GM19193 (cell line): ENCODE results near the gene MAP3K7.

Source experiments
- POLR2A ChIP-seq: IDR thresholded peaks from 4 replicates; pipeline ENCODE4 v1.6.1; 2011; ENCODE audit not compliant: insufficient read depth, insufficient read length; ENCODE audit errors: extremely low read depth

Gene MAP3K7

DNA sequence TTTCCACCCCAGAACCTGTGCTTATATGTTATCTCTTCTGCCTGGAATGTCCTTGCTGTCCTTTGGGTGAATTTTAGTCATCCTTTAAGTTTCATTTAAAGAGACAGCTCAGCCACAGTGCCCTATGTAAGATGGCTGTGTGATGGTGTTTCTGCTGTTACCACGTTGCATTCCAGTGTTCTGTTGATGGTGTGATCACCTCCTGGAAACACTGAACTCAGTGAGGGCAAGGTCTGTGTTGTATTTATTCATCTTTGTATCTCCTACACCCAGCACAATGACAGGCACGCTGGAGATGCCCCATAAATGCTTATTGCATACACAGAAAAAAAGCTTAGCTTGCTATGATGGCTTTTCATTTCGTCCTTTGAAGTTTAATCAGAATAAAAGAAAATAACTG lies 102.5 kb downstream of the MAP3K7 start:
- TF ChIP-seq POLR2A, result no peak

DNA sequence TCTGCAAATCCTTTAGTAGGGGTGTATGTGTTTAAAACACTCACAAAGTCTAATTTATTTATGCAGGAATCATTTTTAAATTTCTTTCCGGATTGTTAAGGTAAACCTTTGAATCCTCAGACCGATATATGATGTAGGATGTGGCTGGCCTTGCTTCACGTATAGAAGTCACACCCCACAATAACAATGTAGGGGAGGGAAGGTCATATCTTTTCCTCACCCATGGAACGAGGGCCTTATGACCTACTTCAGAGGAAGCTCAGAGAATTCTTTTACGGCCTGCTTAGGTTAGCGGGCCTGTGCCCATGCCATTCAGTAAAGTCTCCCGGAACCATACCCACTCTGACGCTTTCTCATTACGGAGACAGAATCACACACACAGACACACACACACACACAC lies 102.9 kb downstream of the MAP3K7 start:
- no peak for TF ChIP-seq POLR2A

DNA sequence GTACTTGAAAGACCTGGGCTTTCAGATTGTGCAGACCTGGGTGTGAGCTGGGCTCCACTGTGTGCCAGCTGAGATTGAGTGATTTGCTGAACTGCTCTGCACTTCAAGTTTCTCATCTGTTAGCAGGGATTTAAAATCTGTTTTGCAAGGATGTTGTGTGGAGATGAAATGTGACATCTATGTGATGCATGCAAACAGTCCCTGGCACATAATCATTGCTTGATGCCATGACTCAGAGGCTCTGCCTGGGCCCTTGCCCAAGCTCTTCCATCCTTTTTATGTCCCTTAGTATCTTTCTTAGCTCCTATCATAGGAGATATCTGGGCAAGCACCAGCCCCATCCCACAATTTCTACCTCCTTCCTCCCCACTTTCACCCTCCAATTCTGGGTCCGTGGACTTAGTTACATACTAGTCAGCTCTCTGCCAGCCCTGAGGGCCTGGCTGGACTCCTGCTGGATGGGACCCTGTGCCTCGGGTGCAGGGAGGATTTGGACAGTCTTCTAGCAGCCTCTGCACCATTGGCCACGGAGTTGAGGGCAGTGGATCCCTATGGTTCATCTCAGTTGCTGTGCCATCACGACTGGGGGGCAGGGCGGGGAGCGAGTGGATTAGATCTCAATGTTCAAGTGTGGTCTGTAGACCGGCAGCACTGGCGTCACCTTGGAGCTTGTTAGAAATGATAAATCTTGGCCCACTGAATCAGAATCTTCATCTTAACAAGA lies 103.6 kb downstream of the MAP3K7 start:
- TF ChIP-seq POLR2A, result no peak

DNA sequence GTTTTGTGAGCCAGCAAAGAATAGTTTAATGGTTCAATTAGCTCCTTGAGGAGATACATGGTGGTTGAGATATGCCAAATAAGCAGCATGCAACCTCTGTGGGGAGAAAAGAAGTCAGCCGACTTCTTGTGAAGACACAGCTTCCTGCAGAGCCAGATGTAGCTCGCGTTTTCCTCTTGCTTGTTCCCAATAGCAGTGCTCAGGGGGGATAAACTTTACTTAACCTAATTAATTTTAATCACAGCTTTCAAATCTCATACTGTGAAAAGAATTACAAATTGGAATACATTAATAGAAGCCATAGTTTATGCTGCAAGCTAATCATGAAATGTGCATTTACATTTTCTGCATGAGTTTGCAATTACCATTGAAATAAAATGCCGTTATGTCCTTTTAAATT lies 106.2 kb downstream of the MAP3K7 start:
- TF ChIP-seq POLR2A, result no peak

DNA sequence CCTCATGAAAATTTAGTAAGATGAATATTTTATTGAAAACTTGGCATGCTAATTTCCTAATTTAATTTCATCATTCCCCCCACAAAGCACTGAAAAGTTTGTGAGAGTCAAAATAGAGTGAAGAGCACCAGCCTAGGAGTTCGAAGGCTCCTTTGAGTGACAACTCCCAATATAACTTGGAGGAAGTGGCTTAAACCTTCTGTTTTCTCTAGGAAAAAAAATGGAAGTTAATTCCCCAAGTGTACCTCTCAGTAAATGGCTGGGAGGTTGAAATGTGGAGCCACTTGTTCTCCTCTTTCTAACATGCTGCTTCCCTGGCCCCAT lies 107.3 kb downstream of the MAP3K7 start:
- TF ChIP-seq POLR2A, result no peak

DNA sequence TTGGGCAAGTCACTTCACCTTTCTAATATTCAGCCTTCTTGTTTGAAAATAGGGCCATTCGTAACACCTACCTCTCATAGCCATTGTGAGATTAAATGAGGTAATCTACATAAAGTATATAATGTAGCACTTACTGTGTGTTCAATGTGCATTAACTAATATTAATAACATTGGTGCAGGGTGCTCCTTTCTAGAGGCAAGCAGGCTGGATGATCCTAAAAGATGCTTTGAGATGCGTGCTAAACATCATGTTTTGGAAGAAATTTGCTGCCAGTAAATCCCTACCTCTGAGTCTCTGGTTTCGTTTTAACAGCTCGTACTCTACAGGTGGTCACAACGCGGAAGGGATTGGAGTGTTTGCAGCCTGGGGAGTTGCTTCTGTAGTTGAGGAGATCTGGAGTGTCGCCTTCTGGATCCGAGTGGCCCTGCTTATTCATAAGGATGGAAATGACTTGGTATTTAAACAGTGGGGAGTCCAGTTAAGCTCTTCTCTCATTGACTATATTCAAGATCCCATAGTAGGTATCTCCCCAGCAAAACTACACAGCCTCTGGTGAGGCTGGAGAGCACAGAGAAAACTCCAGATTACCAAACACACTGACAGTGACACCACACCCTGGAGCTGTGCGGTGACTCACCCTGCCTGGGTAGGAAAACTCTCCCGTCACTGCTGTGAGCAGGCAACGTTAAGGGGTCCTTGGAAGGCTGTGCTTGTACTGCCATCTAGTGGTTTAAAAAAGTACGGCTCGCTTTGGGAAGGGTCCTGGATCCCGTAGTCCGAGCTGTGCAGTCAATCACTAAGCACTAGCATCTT lies 107.9 kb downstream of the MAP3K7 start:
- no peak for TF ChIP-seq POLR2A

DNA sequence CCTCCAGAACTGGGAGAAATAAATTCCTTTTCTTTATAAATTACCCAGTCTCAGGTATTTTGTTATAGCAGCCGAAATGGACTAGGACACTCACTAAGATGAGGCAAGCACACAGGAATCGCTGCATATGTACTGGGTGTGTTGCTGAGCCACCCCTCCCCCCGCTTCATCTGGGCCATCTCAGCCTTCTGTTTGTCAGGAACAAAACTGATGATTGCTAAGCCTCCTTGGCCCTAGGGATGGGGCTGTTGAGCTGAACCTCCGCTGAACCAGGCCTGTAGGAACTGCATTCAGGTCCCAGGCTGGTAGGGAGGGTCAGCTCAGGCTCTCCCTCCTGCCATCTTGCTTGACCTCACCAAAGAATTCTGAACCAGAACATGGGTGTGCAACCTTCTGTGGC lies 108.6 kb downstream of the MAP3K7 start:
- TF ChIP-seq POLR2A, result no peak

DNA sequence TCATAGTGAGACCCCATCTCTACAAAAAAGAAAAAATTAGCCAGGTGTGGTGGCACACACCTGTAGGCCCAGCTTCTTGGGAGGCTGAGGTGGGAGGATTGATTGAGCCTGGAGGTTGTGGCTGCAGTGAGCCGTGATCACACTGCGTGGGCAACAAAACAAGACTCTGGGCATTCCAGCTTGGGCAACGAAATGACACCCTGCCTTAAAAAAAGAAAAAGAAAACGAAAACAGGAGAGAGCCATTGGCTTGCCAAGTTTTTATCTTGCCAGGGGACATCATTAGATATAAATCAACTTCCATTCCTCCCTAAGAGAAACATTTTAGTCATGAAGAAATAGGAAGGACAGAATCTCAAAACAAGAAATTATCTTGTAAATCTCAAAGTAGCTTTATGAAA lies 109.5 kb downstream of the MAP3K7 start:
- TF ChIP-seq POLR2A, result no peak

DNA sequence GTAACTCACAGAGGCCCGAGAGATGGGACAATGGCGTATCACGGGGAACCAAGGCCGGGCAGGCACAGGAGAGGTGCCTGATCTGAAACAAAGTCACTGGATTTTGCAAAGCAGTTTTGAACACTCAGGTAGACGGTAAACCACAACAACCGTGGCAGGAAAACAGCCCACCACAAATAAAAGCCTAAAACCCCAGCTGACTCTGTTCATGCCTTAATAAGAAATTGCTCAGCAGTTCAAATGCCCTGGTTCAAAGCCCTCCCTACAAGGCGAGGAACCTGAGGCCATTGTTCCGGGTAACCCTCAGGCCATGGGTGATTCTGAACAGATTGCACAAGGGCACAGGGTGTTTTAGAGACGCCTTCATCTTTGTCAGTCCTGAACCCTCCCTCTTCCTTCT lies 114.2 kb downstream of the MAP3K7 start:
- TF ChIP-seq POLR2A, result no peak

DNA sequence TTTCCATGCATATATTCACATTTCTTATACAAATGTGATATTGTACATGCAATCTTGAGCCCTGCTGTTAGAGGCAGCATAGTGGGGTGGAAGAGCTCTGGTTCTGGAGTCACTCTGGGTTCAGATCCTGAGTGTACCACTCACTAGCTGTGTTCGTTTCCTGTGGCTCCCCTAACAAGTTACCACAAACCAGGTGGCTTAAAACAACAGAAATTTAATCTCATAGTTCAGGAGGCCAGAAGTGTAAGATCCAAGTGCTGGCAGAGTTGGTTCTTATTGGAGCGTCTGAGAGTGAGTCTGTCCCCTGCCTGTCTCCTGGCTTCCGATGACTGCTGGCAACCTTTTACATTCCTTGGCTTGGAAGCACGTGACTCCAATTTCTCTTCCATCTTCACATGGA lies 115.6 kb downstream of the MAP3K7 start:
- no peak for TF ChIP-seq POLR2A

DNA sequence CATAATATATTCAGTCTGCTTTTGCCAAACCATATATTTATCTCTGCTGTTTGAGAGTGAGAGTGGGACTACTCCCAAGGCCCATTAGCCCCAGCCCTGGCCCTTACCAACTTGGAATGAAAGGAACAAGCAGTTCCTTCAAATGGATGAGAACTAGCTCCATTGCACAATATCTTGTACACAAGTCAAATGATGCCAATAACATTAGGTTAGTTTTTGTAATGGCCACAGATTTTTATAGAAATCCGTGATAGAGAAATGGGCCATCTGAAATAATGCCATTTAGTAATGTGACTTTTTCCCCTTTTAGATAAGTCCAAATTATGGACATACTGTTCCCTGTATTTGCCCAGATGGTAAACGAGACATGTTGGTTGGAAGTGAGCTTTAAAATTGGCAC lies 117.0 kb downstream of the MAP3K7 start:
- TF ChIP-seq POLR2A, result no peak

DNA sequence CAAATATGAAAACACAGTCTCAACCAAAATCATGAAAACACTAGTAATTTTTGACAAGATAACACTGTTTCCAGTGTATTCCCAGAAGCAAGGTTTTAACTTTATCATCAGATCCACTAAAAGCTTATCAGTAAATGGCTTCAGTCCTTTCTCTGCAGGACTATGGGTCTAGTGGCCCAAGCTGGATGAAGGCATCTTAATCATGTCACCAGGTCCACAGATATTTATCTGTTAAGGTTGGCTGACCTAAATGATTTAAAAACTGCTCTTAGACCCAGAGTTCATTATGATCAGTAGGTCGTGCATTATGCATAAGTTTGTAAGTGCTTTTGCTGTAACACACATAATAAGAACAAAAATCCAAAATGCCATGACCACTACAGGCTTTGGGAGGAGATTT lies 118.0 kb downstream of the MAP3K7 start:
- TF ChIP-seq POLR2A, result no peak

DNA sequence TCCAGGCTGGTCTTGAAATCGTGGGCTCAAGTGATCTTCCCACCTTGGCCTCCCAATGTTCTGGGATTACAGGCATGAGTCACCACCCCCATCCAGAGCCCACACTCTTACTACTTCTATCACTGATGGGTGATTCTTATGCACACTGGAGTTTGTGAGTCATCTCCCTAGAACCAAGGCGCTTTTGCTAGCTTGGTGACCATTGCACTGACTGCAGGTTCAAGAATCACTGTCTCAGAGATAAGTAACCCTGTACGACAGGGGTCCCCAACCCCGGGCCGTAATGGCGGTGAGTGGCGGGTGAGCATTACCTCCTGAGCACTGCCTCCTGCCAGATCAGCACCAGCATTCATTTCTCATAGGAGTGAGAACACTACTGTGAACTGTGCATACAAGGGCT lies 118.8 kb downstream of the MAP3K7 start:
- no peak for TF ChIP-seq POLR2A

DNA sequence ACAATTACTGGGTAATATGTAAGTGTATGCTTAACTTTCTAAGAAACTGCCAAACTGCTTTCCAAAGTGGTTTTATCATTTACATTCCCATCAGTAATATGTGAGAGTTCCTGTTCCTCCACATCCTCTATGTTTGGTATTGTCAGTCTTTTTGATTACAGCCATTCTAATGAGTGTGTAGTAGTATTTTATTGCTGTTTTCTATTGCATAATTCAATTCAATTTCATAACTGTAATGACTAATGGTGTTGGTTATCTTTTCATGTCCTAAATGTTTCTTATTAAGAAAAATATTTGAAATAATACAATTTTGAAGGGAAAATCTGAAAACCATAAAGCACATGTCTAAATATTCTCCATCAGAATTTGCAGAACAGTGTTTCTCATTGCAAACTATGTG lies 119.3 kb downstream of the MAP3K7 start:
- TF ChIP-seq POLR2A, result no peak

DNA sequence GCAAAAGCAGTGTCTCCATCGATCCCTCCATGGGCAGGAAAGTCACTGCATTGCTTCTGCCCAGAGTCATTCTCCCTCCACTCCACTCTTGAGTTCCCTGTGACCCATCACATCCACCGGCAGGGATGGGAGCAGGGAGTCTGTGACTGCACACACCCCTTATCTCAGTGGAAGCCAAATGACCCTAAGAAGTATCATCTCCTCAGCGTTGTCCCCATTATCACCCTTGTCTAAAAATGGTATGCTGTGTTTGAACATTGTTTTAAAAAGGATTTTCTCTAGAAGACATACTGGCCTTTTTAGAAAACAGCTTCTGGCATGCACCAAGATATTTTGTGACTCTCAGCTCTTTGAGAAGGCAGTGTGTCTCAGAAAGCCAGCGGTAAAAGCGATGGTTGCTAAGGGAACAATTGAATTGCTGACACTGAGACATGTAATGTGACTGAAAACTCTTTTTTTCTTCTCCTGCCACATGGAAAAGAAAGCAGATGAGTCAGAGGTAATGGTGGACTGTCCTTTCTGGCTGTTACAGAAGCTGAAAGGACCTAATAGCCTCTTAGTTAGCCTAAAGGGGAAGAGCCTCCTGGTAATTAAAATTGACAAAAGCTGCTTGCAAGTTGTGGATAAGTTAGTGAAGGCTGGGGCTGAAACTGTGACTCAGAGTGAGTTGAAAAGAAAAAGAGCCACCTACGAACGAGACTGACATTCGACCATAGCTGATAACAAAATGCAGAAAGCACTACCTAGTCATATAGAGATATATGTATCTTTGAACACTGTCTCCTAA lies 120.5 kb downstream of the MAP3K7 start:
- TF ChIP-seq POLR2A, result no peak

DNA sequence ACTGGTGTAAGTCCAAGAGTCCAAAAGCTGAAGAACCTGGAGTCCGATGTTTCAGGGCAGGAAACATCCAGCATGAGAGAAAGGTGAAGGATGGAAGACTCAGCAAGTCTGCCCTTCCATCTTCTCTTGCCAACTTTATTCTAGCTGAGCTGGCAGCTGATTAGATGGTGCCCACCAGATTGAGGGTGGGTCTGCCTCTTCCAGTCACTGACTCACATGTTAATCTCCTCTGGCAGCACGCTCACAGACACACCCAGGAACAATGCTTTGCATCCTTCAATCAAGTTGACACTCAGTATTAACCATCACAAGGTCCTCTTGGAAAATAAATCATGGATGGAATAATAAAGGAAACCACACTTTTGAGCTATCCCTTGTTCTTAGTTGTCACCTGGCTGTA lies 121.2 kb downstream of the MAP3K7 start:
- no peak for TF ChIP-seq POLR2A
